MCF 10A (cell line): Measurements from ENCODE around the gene INHBC. TPM values are rescaled to one million over a fixed set of nuclear protein-coding genes. Genes with fewer than 3 reads are reported as not detected.
"Not testable (repeated sequence)": the region's sequence is repeated elsewhere in the genome, so short reads cannot be mapped to it uniquely, and the experiment has no call there.

ENCODE experiments used
- BruUV-seq: library from RNA; stranded (reverse); fragments of 400-500 nt; replicated peaks from 2 replicates; lab custom pipeline; 2021; lab: Mats Ljungman, UMichigan
- CTCF ChIA-PET: fragments of 300-600 bp; sonication (Branson Sonifier 250); formaldehyde crosslinking; extraction: SDS; loops from one replicate; lab custom pipeline; 2021; ENCODE audit warnings: antibody characterized with exemption, inconsistent platforms; lab: Yijun Ruan, JAX
- POLR2A ChIA-PET: fragments of 300-600, 350-650 bp; sonication (Branson Sonifier 250); formaldehyde crosslinking; extraction: SDS; loops from one replicate; lab custom pipeline; 2020; ENCODE audit warnings: antibody characterized with exemption, inconsistent platforms; lab: Yijun Ruan, JAX
- DNase-seq: peaks from one replicate; pipeline ENCODE4 v3.0.0-alpha.2; 2018; ENCODE audit not compliant: unreplicated experiment
- H3K27ac Mint-ChIP-seq: one replicate; pipeline ENCODE4 v1.8.0; 2022; ENCODE audit warnings: mild to moderate bottlenecking, low read depth, mixed read lengths; ENCODE audit not compliant: unreplicated experiment
- H3K27me3 Mint-ChIP-seq: one replicate; pipeline ENCODE4 v1.8.0; 2022; ENCODE audit warnings: mixed read lengths; ENCODE audit not compliant: insufficient read depth, unreplicated experiment
- H3K36me3 Mint-ChIP-seq: one replicate; pipeline ENCODE4 v1.8.0; 2022; ENCODE audit warnings: mild to moderate bottlenecking, moderate library complexity, mixed read lengths; ENCODE audit not compliant: insufficient read depth, unreplicated experiment
- H3K4me1 Mint-ChIP-seq: one replicate; pipeline ENCODE4 v1.8.0; 2022; ENCODE audit warnings: mixed read lengths; ENCODE audit not compliant: insufficient read depth, unreplicated experiment
- H3K4me3 Mint-ChIP-seq: one replicate; pipeline ENCODE4 v1.8.0; 2022; ENCODE audit warnings: mild to moderate bottlenecking, moderate library complexity, mixed read lengths; ENCODE audit not compliant: unreplicated experiment
- H3K9me3 Mint-ChIP-seq: one replicate; pipeline ENCODE4 v1.8.0; 2022; ENCODE audit warnings: mixed read lengths; ENCODE audit not compliant: unreplicated experiment
- intact Hi-C: fragments of 100-400 bp; cut with micrococcal nuclease; formaldehyde crosslinking; loops from 2 replicates; pipeline ENCODE4 v1.14.1; 2022
- total RNA-seq: library from RNA; stranded (reverse); gene quantifications from 2 replicates; pipeline ENCODE4 v1.2.3, GENCODE V29; 2022
- TF ChIP-seq, protein P1 (sequence below): fragments of 200-600 bp; IDR thresholded peaks from one replicate; pipeline ENCODE4 v1.8.0; 2022; ENCODE audit warnings: antibody characterized with exemption, mild to moderate bottlenecking; ENCODE audit not compliant: unreplicated experiment

Gene INHBC
- total RNA-seq, 1 experiment from 2014 or later, result not detected

GRCh38 chr12:57433370-57433769, 1.2 kb upstream of the INHBC start:
- TF ChIP-seq, protein P1, sequence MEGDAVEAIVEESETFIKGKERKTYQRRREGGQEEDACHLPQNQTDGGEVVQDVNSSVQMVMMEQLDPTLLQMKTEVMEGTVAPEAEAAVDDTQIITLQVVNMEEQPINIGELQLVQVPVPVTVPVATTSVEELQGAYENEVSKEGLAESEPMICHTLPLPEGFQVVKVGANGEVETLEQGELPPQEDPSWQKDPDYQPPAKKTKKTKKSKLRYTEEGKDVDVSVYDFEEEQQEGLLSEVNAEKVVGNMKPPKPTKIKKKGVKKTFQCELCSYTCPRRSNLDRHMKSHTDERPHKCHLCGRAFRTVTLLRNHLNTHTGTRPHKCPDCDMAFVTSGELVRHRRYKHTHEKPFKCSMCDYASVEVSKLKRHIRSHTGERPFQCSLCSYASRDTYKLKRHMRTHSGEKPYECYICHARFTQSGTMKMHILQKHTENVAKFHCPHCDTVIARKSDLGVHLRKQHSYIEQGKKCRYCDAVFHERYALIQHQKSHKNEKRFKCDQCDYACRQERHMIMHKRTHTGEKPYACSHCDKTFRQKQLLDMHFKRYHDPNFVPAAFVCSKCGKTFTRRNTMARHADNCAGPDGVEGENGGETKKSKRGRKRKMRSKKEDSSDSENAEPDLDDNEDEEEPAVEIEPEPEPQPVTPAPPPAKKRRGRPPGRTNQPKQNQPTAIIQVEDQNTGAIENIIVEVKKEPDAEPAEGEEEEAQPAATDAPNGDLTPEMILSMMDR, result no peak
- H3K9me3 Mint-ChIP-seq, result no peaks in the 10 kb centered on the region
- ChIA-PET POLR2A (interaction anchor here (0.6 to 1.7 kb wide), 4 partner anchors 15 to 721 kb away, joined by 3 to 7 read pairs (median 3); no protein-coding TSS in a partner anchor), CTCF (interaction anchor here (0.7 to 2.2 kb wide), 5 partner anchors 18 to 224 kb away, joined by 3 to 17 read pairs (median 3); partner anchors contain the start of gene INHBE)
- no TSS peak for BruUV-seq
- H3K27ac Mint-ChIP-seq, result no peak overlapping the region
- intact Hi-C loops, result no loop called here
- no peaks in the 10 kb centered on the region for H3K27me3 Mint-ChIP-seq
- H3K36me3 Mint-ChIP-seq, result peaks cover 6% of the 10 kb centered on the region
- DNase-seq, result no peak
- H3K4me3 Mint-ChIP-seq, result no peak overlapping the region
- H3K4me1 Mint-ChIP-seq, result no peaks in the 10 kb centered on the region

DNA sequence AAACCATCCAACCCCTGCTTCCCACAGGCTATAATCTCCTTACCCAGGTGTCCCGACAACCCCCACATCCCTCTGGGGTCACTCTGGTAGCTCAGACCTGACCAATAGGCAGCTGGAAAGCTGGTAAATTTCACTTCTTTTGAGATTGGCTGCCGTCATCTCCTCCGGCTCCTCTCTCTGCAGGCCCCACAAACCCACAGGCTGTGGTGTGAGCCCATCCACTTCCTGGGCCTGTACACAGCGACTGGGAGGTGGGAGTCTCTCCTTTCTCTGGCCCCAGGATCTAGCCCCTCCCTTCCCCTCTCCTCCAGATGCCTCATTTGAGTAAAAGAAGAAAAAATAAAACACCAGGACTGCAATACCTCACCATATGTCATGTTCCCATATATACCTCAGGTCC, 709 bp downstream of the INHBC start:
- no peaks in the 10 kb centered on the region for H3K27me3 Mint-ChIP-seq
- H3K36me3 Mint-ChIP-seq, result peaks cover 6% of the 10 kb centered on the region
- H3K4me1 Mint-ChIP-seq, result no peaks in the 10 kb centered on the region
- intact Hi-C loops, result no loop called here
- no TSS peak for BruUV-seq
- H3K4me3 Mint-ChIP-seq, result no peak overlapping the region
- DNase-seq, result no peak
- POLR2A ChIA-PET, result no interaction called here
- H3K9me3 Mint-ChIP-seq, result no peaks in the 10 kb centered on the region
- CTCF ChIA-PET, result interaction anchor here (0.6 to 3.0 kb wide), 5 partner anchors 17 to 221 kb away, joined by 3 to 18 read pairs (median 3); no protein-coding TSS in a partner anchor
- TF ChIP-seq, protein P1, result no peak
- no peak overlapping the region for H3K27ac Mint-ChIP-seq

GRCh38 chr12:57438400-57438799, 3.8 kb downstream of the INHBC start:
- Mint-ChIP-seq H3K4me1 (no peaks in the 10 kb centered on the region), H3K27me3 (no peaks in the 10 kb centered on the region), H3K9me3 (peaks cover 16% of the 10 kb centered on the region), H3K4me3 (no peak overlapping the region), H3K27ac (no peak overlapping the region), H3K36me3 (no peaks in the 10 kb centered on the region)
- BruUV-seq, result no TSS peak
- ChIA-PET POLR2A (no interaction called here), CTCF (interaction anchor here (0.8 to 1.4 kb wide), 2 partner anchors 14 to 21 kb away, joined by 3 to 6 read pairs; no protein-coding TSS in a partner anchor)
- TF ChIP-seq, protein P1, result no peak
- no peak for DNase-seq
- intact Hi-C loops, result no loop called here

- H3K27ac Mint-ChIP-seq, result no peak overlapping the region
- ChIA-PET CTCF (interaction anchor here (1.1 to 6.8 kb wide), 2 partner anchors 14 to 19 kb away, joined by 3 to 53 read pairs; partner anchors contain the start of gene INHBE), POLR2A (no interaction called here)
- H3K4me1 Mint-ChIP-seq, result no peaks in the 10 kb centered on the region
- TF ChIP-seq, protein P1, result no peak
- BruUV-seq, result no TSS peak
- intact Hi-C loops, result no loop called here
- no peaks in the 10 kb centered on the region for H3K27me3 Mint-ChIP-seq
- no peak for DNase-seq
- H3K4me3 Mint-ChIP-seq, result no peak overlapping the region
- H3K36me3 Mint-ChIP-seq, result no peaks in the 10 kb centered on the region
- peaks cover 16% of the 10 kb centered on the region for H3K9me3 Mint-ChIP-seq
Observed at GRCh38 chr12:57439762-57440266, 5.2 kb downstream of the INHBC start.

DNA sequence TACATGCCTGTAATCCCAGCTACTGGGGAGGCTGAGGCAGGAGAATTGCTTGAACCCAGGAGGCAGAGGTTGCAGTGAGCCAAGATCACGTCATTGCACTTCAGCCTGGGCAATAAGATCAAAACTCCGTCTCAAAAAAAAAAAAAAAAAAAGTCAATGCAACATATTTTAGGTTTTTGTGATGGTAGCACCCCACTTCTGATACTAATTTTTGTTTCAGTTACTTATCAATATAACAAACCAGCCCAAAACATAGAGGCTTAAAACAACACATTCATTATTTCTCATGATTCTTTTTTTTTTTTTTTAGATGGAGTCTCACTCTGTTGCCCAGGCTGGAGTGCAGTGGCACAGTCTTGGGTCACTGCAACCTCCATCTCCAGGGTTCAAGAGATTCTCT, 6.8 kb downstream of the INHBC start:
- H3K36me3 Mint-ChIP-seq, H3K4me1 Mint-ChIP-seq, H3K4me3 Mint-ChIP-seq, H3K27ac Mint-ChIP-seq, DNase-seq, H3K27me3 Mint-ChIP-seq, BruUV-seq, intact Hi-C loops: not testable (repeated sequence)
- ChIA-PET POLR2A (interaction anchor here (1.0 to 1.1 kb wide), 2 partner anchors 17 to 212 kb away, joined by 3 to 4 read pairs; partner anchors contain the start of gene SHMT2), CTCF (interaction anchor here (1.9 to 6.8 kb wide), 2 partner anchors 12 to 17 kb away, joined by 7 to 53 read pairs; partner anchors contain the start of gene INHBE)
- H3K9me3 Mint-ChIP-seq, result peaks cover 16% of the 10 kb centered on the region
